Astrocyte of the cerebellum (primary cell): ENCODE measurements around the gene SCARB1.

Experiments used
- DNase-seq: peaks from one replicate; pipeline ENCODE4 v3.0.0-alpha.2; 2011; ENCODE audit warnings: low read depth
- H3K4me3 ChIP-seq: 2 replicates; pipeline ENCODE4 v1.5.1; 2011; ENCODE audit warnings: mild to moderate bottlenecking, low read depth, low read length, moderate library complexity
- CTCF ChIP-seq: IDR thresholded peaks from 2 replicates; pipeline ENCODE4 v1.5.1; 2012; ENCODE audit warnings: low read length, low read depth, moderate library complexity, mild to moderate bottlenecking; ENCODE audit errors: missing control alignments
- in situ Hi-C: cut with HindIII; loops from 2 replicates; pipeline ENCODE4 v1.10.0; 2017; ENCODE audit warnings: low sequenced_read_pairs

SCARB1 gene

GRCh38 chr12:124758266-124759220 lies 105.1 kb downstream of the SCARB1 start:
- H3K4me3 ChIP-seq, result no peak overlapping the region
- TF ChIP-seq CTCF, result no peak
- in situ Hi-C loops, result loop anchor here (10.0 kb wide), 1 partner anchor 264 kb away; no protein-coding TSS in a partner anchor
- no peak for DNase-seq

- TF ChIP-seq CTCF, result no peak
- in situ Hi-C loops, result loop anchor here (10.0 kb wide), 1 partner anchor 263 kb away; no protein-coding TSS in a partner anchor
- no peak for DNase-seq
Measured at GRCh38 chr12:124757329-124757728, 106.3 kb downstream of the SCARB1 start.

GRCh38 chr12:124756760-124757159 lies 106.9 kb downstream of the SCARB1 start:
- in situ Hi-C loops, result loop anchor here (10.0 kb wide), 1 partner anchor 262 kb away; no protein-coding TSS in a partner anchor
- no peak for TF ChIP-seq CTCF
- DNase-seq, result no peak
- H3K4me3 ChIP-seq, result no peak overlapping the region

More at GRCh38 chr12:124757329-124757728, 106.3 kb downstream of the SCARB1 start:
- H3K4me3 ChIP-seq, result no peak overlapping the region

- no peak overlapping the region for H3K4me3 ChIP-seq
- DNase-seq, result no peak
- TF ChIP-seq CTCF, result no peak
- in situ Hi-C loops, result loop anchor here (10.0 kb wide), 1 partner anchor 261 kb away; no protein-coding TSS in a partner anchor
Measured at GRCh38 chr12:124756166-124756565, 107.5 kb downstream of the SCARB1 start.

GRCh38 chr12:124755801-124756148 lies 107.9 kb downstream of the SCARB1 start:
- no peak for TF ChIP-seq CTCF
- in situ Hi-C loops, result loop anchor here (10.0 kb wide), 1 partner anchor 261 kb away; no protein-coding TSS in a partner anchor
- H3K4me3 ChIP-seq, result no peak overlapping the region
- DNase-seq, result no peak

- TF ChIP-seq CTCF, result no peak
- no peak for DNase-seq
- in situ Hi-C loops, result loop anchor here (5.0 to 10.0 kb wide), 2 partner anchors 193 to 260 kb away; no protein-coding TSS in a partner anchor
- no peak overlapping the region for H3K4me3 ChIP-seq
Measured at GRCh38 chr12:124754949-124755800, 108.5 kb downstream of the SCARB1 start.
